Breast epithelium (tissue), 3 donors: ENCODE data around the gene RB1.

Experiments
- POLR2A ChIP-seq: fragments of 450-650 bp; IDR thresholded peaks from one replicate; pipeline ENCODE4 v1.6.1; 2016; ENCODE audit warnings: antibody characterized with exemption, mild to moderate bottlenecking, moderate library complexity
- POLR2AphosphoS5 ChIP-seq, 3 donors: sonication (generic); formaldehyde crosslinking; IDR thresholded peaks; one replicate each; pipeline ENCODE4 v1.6.1; 2017; ENCODE audit warnings: antibody characterized with exemption in 3 of 3
- TF ChIP-seq, protein P1 (sequence below), 3 donors: fragments of 450-650 bp; IDR thresholded peaks; one replicate each; pipeline ENCODE4 v1.5.1; 2016 to 2017; ENCODE audit warnings: antibody characterized with exemption in 3 of 3, mild to moderate bottlenecking in 3 of 3, moderate library complexity in 3 of 3

- TF ChIP-seq POLR2AphosphoS5 (IDR thresholded peaks at IDR 0.05) (no peak), POLR2A (no peak)
- TF ChIP-seq, protein P1, sequence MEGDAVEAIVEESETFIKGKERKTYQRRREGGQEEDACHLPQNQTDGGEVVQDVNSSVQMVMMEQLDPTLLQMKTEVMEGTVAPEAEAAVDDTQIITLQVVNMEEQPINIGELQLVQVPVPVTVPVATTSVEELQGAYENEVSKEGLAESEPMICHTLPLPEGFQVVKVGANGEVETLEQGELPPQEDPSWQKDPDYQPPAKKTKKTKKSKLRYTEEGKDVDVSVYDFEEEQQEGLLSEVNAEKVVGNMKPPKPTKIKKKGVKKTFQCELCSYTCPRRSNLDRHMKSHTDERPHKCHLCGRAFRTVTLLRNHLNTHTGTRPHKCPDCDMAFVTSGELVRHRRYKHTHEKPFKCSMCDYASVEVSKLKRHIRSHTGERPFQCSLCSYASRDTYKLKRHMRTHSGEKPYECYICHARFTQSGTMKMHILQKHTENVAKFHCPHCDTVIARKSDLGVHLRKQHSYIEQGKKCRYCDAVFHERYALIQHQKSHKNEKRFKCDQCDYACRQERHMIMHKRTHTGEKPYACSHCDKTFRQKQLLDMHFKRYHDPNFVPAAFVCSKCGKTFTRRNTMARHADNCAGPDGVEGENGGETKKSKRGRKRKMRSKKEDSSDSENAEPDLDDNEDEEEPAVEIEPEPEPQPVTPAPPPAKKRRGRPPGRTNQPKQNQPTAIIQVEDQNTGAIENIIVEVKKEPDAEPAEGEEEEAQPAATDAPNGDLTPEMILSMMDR (IDR thresholded peaks at IDR 0.05), result no peak
Observed at GRCh38 chr13:48485432-48485831, 181.9 kb downstream of the RB1 start.
